ENCODE data around the gene MORC3.
"Not testable (repeated sequence)": the region's sequence is repeated elsewhere in the genome, so short reads cannot be mapped to it uniquely, and the experiment has no call there.

GRCh38 chr21:36391649-36392048 lies 71.7 kb downstream of the MORC3 start:
- TF ChIP-seq CTCF (conservative IDR thresholded peaks at IDR 0.05); EZH2 (IDR thresholded peaks at IDR 0.05; ENCODE audit: low read depth): not testable (repeated sequence)
